K562 (cell line): ENCODE results near the gene TRMT2A. TPM values are rescaled to one million over a fixed set of nuclear protein-coding genes. Genes with fewer than 3 reads are reported as not detected.

Experiments used
- DLX4 ChIP-seq: fragments of 250-450 bp; sonication (Bioruptor Pico); IDR thresholded peaks from 2 replicates; pipeline ENCODE4 v1.6.1; 2021; ENCODE audit warnings: mild to moderate bottlenecking
- FOSL1 ChIP-seq: fragments of 200-800 bp; sonication (Bioruptor generic); conservative IDR thresholded peaks from 2 replicates; pipeline ENCODE4 v1.6.1; 2016; ENCODE audit warnings: missing genetic modification characterization, missing compliant biosample characterization
- FOXA3 ChIP-seq, 2 experiments: fragments of 450-650 bp in 1 of 2; sonication (generic) in 1 of 2; formaldehyde crosslinking; IDR thresholded peaks in 1 of 2; conservative IDR thresholded peaks in 1 of 2; 2 replicates each; pipeline versions ENCODE4 v1.4.0 to v1.8.0; 2020 to 2022; ENCODE audit warnings: mild to moderate bottlenecking in 2 of 2, missing genetic modification reagents in 1 of 2
- GABPA ChIP-seq: fragments of 200-800 bp; sonication (Bioruptor generic); conservative IDR thresholded peaks from 2 replicates; pipeline ENCODE4 v1.6.1; 2016; ENCODE audit warnings: low read depth, missing genetic modification characterization, missing compliant biosample characterization
- PURB ChIP-seq: sonication (generic); formaldehyde crosslinking; IDR thresholded peaks from 2 replicates; pipeline ENCODE4 v1.9.0; 2021; ENCODE audit warnings: low read depth, mild to moderate bottlenecking, missing genetic modification reagents
- REST ChIP-seq, 2 experiments: fragments of 450-650 bp; formaldehyde crosslinking in 1 of 2; IDR thresholded peaks; 2 replicates each; pipeline versions ENCODE4 v1.4.0 to v1.6.1; 2014 to 2020; ENCODE audit warnings: mild to moderate bottlenecking in 2 of 2, borderline replicate concordance in 1 of 2, low read depth in 1 of 2
- RHOXF2B ChIP-seq: fragments of 250-450 bp; sonication (Bioruptor Pico); conservative IDR thresholded peaks from 2 replicates; pipeline ENCODE4 v1.5.1; 2021
- SMARCB1 ChIP-seq: IDR thresholded peaks from 2 replicates; pipeline ENCODE4 v1.6.1; 2011; ENCODE audit warnings: improper control_type of control experiment, low read depth; ENCODE audit not compliant: insufficient read length
- SRSF3 ChIP-seq: fragments of 200-400 bp; formaldehyde crosslinking; IDR thresholded peaks from 2 replicates; pipeline ENCODE4 v1.6.1; 2016; ENCODE audit warnings: mild to moderate bottlenecking, low read length, moderate library complexity; ENCODE audit not compliant: insufficient read depth
- TSHZ1 ChIP-seq: fragments of 250-450 bp; sonication (Bioruptor Pico); IDR thresholded peaks from 2 replicates; pipeline ENCODE4 v1.4.0; 2020; ENCODE audit warnings: mild to moderate bottlenecking, moderate library complexity
- ZNF561 ChIP-seq: fragments of 450-650 bp; formaldehyde crosslinking; conservative IDR thresholded peaks from 2 replicates; pipeline ENCODE4 v1.4.0; 2020; ENCODE audit warnings: mild to moderate bottlenecking, moderate library complexity
- polyA plus RNA-seq, 8 experiments: library from polyadenylated mRNA; depleted of rRNA in 4 of 8; stranded (reverse) in 5 of 8; unstranded in 3 of 8; fragments of >200 nt; fragmentation: Nextera tagmentation in 2 of 8; fragmentation: Illumina TruSeq in 1 of 8; extraction: Ambion mirVana in 2 of 8; extraction: Trizol in 1 of 8; gene quantifications; 2 replicates each; pipeline versions ENCODE4 v1.2.1 to v1.2.3, GENCODE V29; 2011 to 2014; ENCODE audit warnings: inconsistent platforms in 1 of 8, missing spikeins in 1 of 8
- total RNA-seq, 7 experiments: library from RNA; depleted of rRNA in 6 of 7; stranded (reverse); fragments of >200 nt in 6 of 7; fragmentation: Illumina TruSeq in 2 of 7; extraction: Trizol in 2 of 7; gene quantifications; 2 replicates each; pipeline versions ENCODE4 v1.2.1 to v1.2.3, GENCODE V29; 2011 to 2021; ENCODE audit warnings: low replicate concordance in 1 of 7

The TRMT2A gene
- total and polyA plus RNA-seq, 9 of the 15 experiments (the other 6 are each of a cell fraction or from before 2014, with no cell fraction given) = 1.6 to 265 (median 140) TPM

- TF ChIP-seq REST (IDR thresholded peaks at IDR 0.05; ENCODE audit: borderline replicate concordance) (no peak), REST (CRISPR knock-in tag; IDR thresholded peaks at IDR 0.05; ENCODE audit: low read depth) (peak; percentile 76), TSHZ1 (0 out of 2 replicates have a peak, but pooled peaks have one; percentile 32), FOXA3 (CRISPR knock-in tag; conservative IDR thresholded peaks at IDR 0.05 in 1 of 2, IDR thresholded peaks at IDR 0.05 in 1 of 2) (no peak), PURB (CRISPR knock-in tag) (no peak), SMARCB1 (no peak), FOSL1 (tag) (no peak; the same call in 1 of the 2 replicates), SRSF3 (0 out of 2 replicates have a peak, but pooled peaks have one; percentile 7), ZNF561 (CRISPR knock-in tag) (0 out of 2 replicates have a peak, but pooled peaks have one; percentile 6), RHOXF2B (CRISPR knock-in tag) (peak; percentile 16; the same call in 1 of the 2 replicates), GABPA (tag) (no peak), DLX4 (CRISPR knock-in tag) (no peak)
These were observed 13.9 kb upstream of the TRMT2A start (continued) for GRCh38 chr22:20130731-20131596.
